Panc1 (cell line): ENCODE measurements around the gene DDX10. TPM values are rescaled to one million over a fixed set of nuclear protein-coding genes. Genes with fewer than 3 reads are reported as not detected.

Experiments
- ATAC-seq: fragments of 200-7000 bp; cut with Tn5 transposase; 2 replicates; pipeline ENCODE4 v1.9.1; 2020; ENCODE audit warnings: mild to moderate bottlenecking, moderate library complexity
- BruUV-seq: library from RNA; stranded (reverse); fragments of 400-500 nt; replicated peaks from 2 replicates; lab custom pipeline; 2021; lab: Mats Ljungman, UMichigan
- CTCF ChIA-PET: fragments of 300-600 bp; sonication (Branson Sonifier 250); formaldehyde crosslinking; loops from one replicate; lab custom pipeline; 2022; ENCODE audit warnings: antibody characterized with exemption; lab: Charles Lee
- POLR2A ChIA-PET: fragments of 300-600 bp; sonication (Branson Sonifier 250); formaldehyde crosslinking; loops from one replicate; lab custom pipeline; 2022; ENCODE audit warnings: antibody characterized with exemption; lab: Charles Lee
- DNase-seq: peaks from one replicate; pipeline ENCODE4 v3.0.0-alpha.2; 2010; ENCODE audit warnings: low read depth, low spot score
- H3K27ac ChIP-seq: 2 replicates; pipeline ENCODE4 v1.5.1; 2011; ENCODE audit warnings: mild to moderate bottlenecking, low read length, inconsistent platforms
- H3K27me3 ChIP-seq: fragments of 200-500 bp; sonication (Bioruptor generic); 2 replicates; pipeline ENCODE4 v1.6.0; 2014; ENCODE audit warnings: low read length, inconsistent platforms; ENCODE audit not compliant: control insufficient read depth, insufficient read depth
- H3K36me3 ChIP-seq: fragments of 200-500 bp; sonication (Bioruptor generic); 2 replicates; pipeline ENCODE4 v1.5.1; 2014; ENCODE audit warnings: inconsistent platforms, mild to moderate bottlenecking, low read length, moderate library complexity; ENCODE audit not compliant: control insufficient read depth, insufficient read depth
- H3K4me1 ChIP-seq: 2 replicates; pipeline ENCODE4 v1.5.1; 2011; ENCODE audit warnings: inconsistent platforms, mild to moderate bottlenecking, low read length, moderate library complexity; ENCODE audit not compliant: control insufficient read depth, insufficient read depth
- H3K4me3 ChIP-seq, 2 experiments: 2 replicates each; pipeline ENCODE4 v1.5.1; 2011 to 2012; ENCODE audit warnings: low read depth in 2 of 2, low read length in 2 of 2, mild to moderate bottlenecking in 2 of 2, inconsistent platforms in 1 of 2, moderate library complexity in 1 of 2
- H3K9me3 ChIP-seq: fragments of 200-500 bp; sonication (Bioruptor generic); 2 replicates; pipeline ENCODE4 v1.5.1; 2014; ENCODE audit warnings: low read depth, mild to moderate bottlenecking, inconsistent platforms, low read length, moderate library complexity; ENCODE audit not compliant: control insufficient read depth, insufficient read depth
- CTCF ChIP-seq: fragments of 450-650 bp; IDR thresholded peaks from 2 replicates; pipeline ENCODE4 v1.5.1; 2017; ENCODE audit warnings: mild to moderate bottlenecking
- POLR2AphosphoS5 ChIP-seq: IDR thresholded peaks from 2 replicates; pipeline ENCODE4 v1.6.1; 2012; ENCODE audit warnings: mild to moderate bottlenecking, low read depth, low read length, moderate library complexity
- REST ChIP-seq, 2 experiments: IDR thresholded peaks; 2 replicates each; pipeline ENCODE4 v1.6.1; 2011 to 2012; ENCODE audit warnings: low read depth in 2 of 2, control low read depth in 1 of 2, low read length in 1 of 2, mild to moderate bottlenecking in 1 of 2, moderate library complexity in 1 of 2; ENCODE audit not compliant: insufficient read depth in 1 of 2
- SIN3A ChIP-seq: IDR thresholded peaks from 2 replicates; pipeline ENCODE4 v1.6.1; 2012; ENCODE audit warnings: low read depth, mild to moderate bottlenecking, low read length, moderate library complexity, borderline replicate concordance; ENCODE audit not compliant: insufficient read depth
- TCF7L2 ChIP-seq: IDR thresholded peaks from 2 replicates; pipeline ENCODE4 v1.6.1; 2011; ENCODE audit warnings: mild to moderate bottlenecking, low read depth, low read length, inconsistent platforms
- in situ Hi-C: cut with HindIII; loops from 2 replicates; pipeline ENCODE4 v1.10.0; 2016; ENCODE audit warnings: low sequenced_read_pairs, low pct_unique_long_range_greater_than_20kb
- intact Hi-C: fragments of 100-400 bp; cut with micrococcal nuclease; formaldehyde crosslinking; loops from one replicate; pipeline ENCODE4 v1.10.0; 2022; ENCODE audit not compliant: unreplicated experiment
- total RNA-seq: library from RNA; stranded (reverse); gene quantifications from one replicate; pipeline ENCODE4 v1.2.1, GENCODE V29; 2021; ENCODE audit not compliant: unreplicated experiment

The DDX10 gene
- total RNA-seq, 1 experiment from 2014 or later, result 48.8 TPM

GRCh38 chr11:108865406-108865805, 200.5 kb downstream of the DDX10 start:
- DNase-seq (no peak), ATAC-seq (no peak)
- H3K4me1 ChIP-seq, result no peaks in the 10 kb centered on the region; the same call in 1 of the 2 replicates
- no peak overlapping the region for H3K27ac ChIP-seq
- no peak overlapping the region for H3K4me3 ChIP-seq
- CTCF ChIA-PET, result no interaction called here
- intact Hi-C loops, result no loop called here
- H3K27me3 ChIP-seq, result no peaks in the 10 kb centered on the region
- H3K36me3 ChIP-seq, result no peaks in the 10 kb centered on the region
- no TSS peak for BruUV-seq
- POLR2A ChIA-PET, result no interaction called here
- in situ Hi-C loops, result no loop called here
- no peak for TF ChIP-seq SIN3A
- no peak for TF ChIP-seq TCF7L2
- no peak for TF ChIP-seq REST (IDR thresholded peaks at IDR 0.05; ENCODE audit: insufficient read depth in 1 of 2, low read depth in 2 of 2, low read length in 1 of 2)
- no peak for TF ChIP-seq CTCF
- no peak for TF ChIP-seq POLR2AphosphoS5
- H3K9me3 ChIP-seq, result no peaks in the 10 kb centered on the region

GRCh38 chr11:108866781-108867180, 201.9 kb downstream of the DDX10 start:
- Histone ChIP-seq H3K4me1 (no peaks in the 10 kb centered on the region; the same call in 1 of the 2 replicates), H3K9me3 (no peaks in the 10 kb centered on the region), H3K36me3 (no peaks in the 10 kb centered on the region), H3K27ac (no peak overlapping the region), H3K4me3 (no peak overlapping the region), H3K27me3 (no peaks in the 10 kb centered on the region)
- intact Hi-C loops, result no loop called here
- ATAC-seq, result no peak
- no TSS peak for BruUV-seq
- no peak for DNase-seq
- no peak for TF ChIP-seq CTCF
- TF ChIP-seq SIN3A, result no peak
- no peak for TF ChIP-seq POLR2AphosphoS5
- TF ChIP-seq TCF7L2, result no peak
- no peak for TF ChIP-seq REST (IDR thresholded peaks at IDR 0.05; ENCODE audit: insufficient read depth in 1 of 2, low read depth in 2 of 2, low read length in 1 of 2)
- CTCF ChIA-PET, result no interaction called here
- POLR2A ChIA-PET, result no interaction called here
- in situ Hi-C loops, result no loop called here
